Amygdala (tissue), 56 donors: ENCODE data around the gene FNDC3B.
"Not testable (repeated sequence)": the region's sequence is repeated elsewhere in the genome, so short reads cannot be mapped to it uniquely, and the experiment has no call there.

ENCODE experiments used
- DNase-seq, 56 donors: peaks; one replicate each; lab custom pipeline; 2025; lab: John Stamatoyannopoulos, UW

Gene FNDC3B

GRCh38 chr3:172245241-172245640, 205.9 kb downstream of the FNDC3B start:
- no peak for DNase-seq

GRCh38 chr3:172246107-172246844, 206.9 kb downstream of the FNDC3B start:
- DNase-seq = peak in 1 of 56 donors; percentile 7

- no peak for DNase-seq
Measured at GRCh38 chr3:172247525-172248274, 208.3 kb downstream of the FNDC3B start.

GRCh38 chr3:172249039-172249438, 209.7 kb downstream of the FNDC3B start:
- DNase-seq = no peak

- no peak for DNase-seq
Measured at GRCh38 chr3:172251211-172251610, 211.8 kb downstream of the FNDC3B start.

GRCh38 chr3:172253200-172253599, 213.8 kb downstream of the FNDC3B start:
- no peak for DNase-seq

- no peak for DNase-seq
Measured at GRCh38 chr3:172254542-172254941, 215.2 kb downstream of the FNDC3B start.

- not testable (repeated sequence) for DNase-seq
Measured at GRCh38 chr3:172255321-172255720, 215.9 kb downstream of the FNDC3B start.

- DNase-seq = peak in 1 of 56 donors; percentile 6
Measured at GRCh38 chr3:172256101-172256734, 216.8 kb downstream of the FNDC3B start.

GRCh38 chr3:172257648-172258400, 218.4 kb downstream of the FNDC3B start:
- no peak for DNase-seq

GRCh38 chr3:172258624-172259023, 219.2 kb downstream of the FNDC3B start:
- no peak for DNase-seq

- peak in 5 of 56 donors; percentile 1 to 18 (median 8) for DNase-seq
Measured at GRCh38 chr3:172259111-172259541, 219.7 kb downstream of the FNDC3B start.

GRCh38 chr3:172259726-172260248, 220.4 kb downstream of the FNDC3B start:
- no peak for DNase-seq

GRCh38 chr3:172260381-172260780, 221.0 kb downstream of the FNDC3B start:
- DNase-seq = no peak

- no peak for DNase-seq
Measured at GRCh38 chr3:172261054-172261453, 221.7 kb downstream of the FNDC3B start.

GRCh38 chr3:172262991-172263608, 223.7 kb downstream of the FNDC3B start:
- no peak for DNase-seq

- DNase-seq = no peak
Measured at GRCh38 chr3:172263781-172264486, 224.6 kb downstream of the FNDC3B start.

- no peak for DNase-seq
Measured at GRCh38 chr3:172266103-172266502, 226.7 kb downstream of the FNDC3B start.

- no peak for DNase-seq
Measured at GRCh38 chr3:172268425-172268824, 229.0 kb downstream of the FNDC3B start.
